PC-9 (cell line): ENCODE measurements around the gene ARHGEF17. TPM values are rescaled to one million over a fixed set of nuclear protein-coding genes. Genes with fewer than 3 reads are reported as not detected.
A peak's percentile ranks its signal among the peaks of the same experiment; 100 is the strongest.

Source experiments
- BruUV-seq: library from RNA; stranded (reverse); fragments of 400-500 nt; replicated peaks from 2 replicates; lab custom pipeline; 2021; lab: Mats Ljungman, UMichigan
- CTCF ChIA-PET: fragments of 300-600 bp; sonication (Branson Sonifier 250); formaldehyde crosslinking; loops from one replicate; lab custom pipeline; 2022; ENCODE audit warnings: antibody characterized with exemption; lab: Charles Lee
- POLR2A ChIA-PET: fragments of 300-600 bp; sonication (Branson Sonifier 250); formaldehyde crosslinking; loops from one replicate; lab custom pipeline; 2022; ENCODE audit warnings: antibody characterized with exemption; ENCODE audit not compliant: unreplicated experiment; lab: Charles Lee
- DNase-seq, 2 experiments: peaks; one replicate each; pipeline versions ENCODE4 v3.0.0 to v3.0.0-alpha.2; 2015 to 2022; ENCODE audit warnings: mixed read lengths in 1 of 2
- H2AFZ ChIP-seq: fragments of 200-600 bp; sonication (generic); 2 replicates; pipeline ENCODE4 v1.8.1; 2017; ENCODE audit warnings: antibody characterized with exemption
- H3F3A ChIP-seq: fragments of 200-600 bp; sonication (generic); 2 replicates; pipeline ENCODE4 v1.8.1; 2017; ENCODE audit warnings: antibody characterized with exemption, mild to moderate bottlenecking, low read depth; ENCODE audit not compliant: insufficient read depth
- H3K27ac ChIP-seq: fragments of 200-600 bp; sonication (generic); 2 replicates; pipeline ENCODE4 v1.6.1; 2016; ENCODE audit warnings: mixed run types
- H3K27me3 ChIP-seq: fragments of 200-600 bp; sonication (generic); 2 replicates; pipeline ENCODE4 v1.6.1; 2016; ENCODE audit warnings: low read depth, mixed run types; ENCODE audit not compliant: insufficient read depth
- H3K36me3 ChIP-seq: fragments of 200-600 bp; sonication (generic); 2 replicates; pipeline ENCODE4 v1.6.1; 2016; ENCODE audit warnings: low read depth, mixed run types
- H3K4me1 ChIP-seq: fragments of 200-600 bp; sonication (generic); replicated peaks from 2 replicates; pipeline ENCODE4 v1.6.1; 2016; ENCODE audit warnings: mixed run types; ENCODE audit not compliant: insufficient read depth
- H3K4me2 ChIP-seq: fragments of 200-600 bp; sonication (generic); 2 replicates; pipeline ENCODE4 v1.6.1; 2017; ENCODE audit warnings: mixed run types
- H3K4me3 ChIP-seq: fragments of 200-600 bp; sonication (generic); 2 replicates; pipeline ENCODE4 v1.6.1; 2016; ENCODE audit warnings: mixed run types
- H3K79me2 ChIP-seq: fragments of 200-600 bp; sonication (generic); 2 replicates; pipeline ENCODE4 v1.6.1; 2017; ENCODE audit warnings: low read depth, mixed run types
- H3K9me2 ChIP-seq: fragments of 200-600 bp; sonication (generic); 2 replicates; pipeline ENCODE4 v1.8.1; 2017; ENCODE audit warnings: mild to moderate bottlenecking; ENCODE audit not compliant: insufficient read depth
- H3K9me3 ChIP-seq: fragments of 200-600 bp; sonication (generic); 2 replicates; pipeline ENCODE4 v1.8.1; 2016; ENCODE audit warnings: low read depth; ENCODE audit not compliant: insufficient read depth
- H4K20me1 ChIP-seq: fragments of 200-600 bp; sonication (generic); 2 replicates; pipeline ENCODE4 v1.8.1; 2017; ENCODE audit not compliant: insufficient read depth
- CTCF ChIP-seq: fragments of 200-600 bp; sonication (generic); conservative IDR thresholded peaks from 2 replicates; pipeline ENCODE4 v1.6.1; 2017; ENCODE audit warnings: mixed run types, antibody characterized with exemption, mild to moderate bottlenecking, moderate library complexity
- EZH2 ChIP-seq: fragments of 200-600 bp; sonication (generic); IDR thresholded peaks from 2 replicates; pipeline ENCODE4 v1.8.0; 2017; ENCODE audit warnings: antibody characterized with exemption, low read depth
- intact Hi-C: fragments of 100-400 bp; cut with micrococcal nuclease; formaldehyde crosslinking; loops from one replicate; pipeline ENCODE4 v1.10.0; 2022; ENCODE audit not compliant: unreplicated experiment
- total RNA-seq: library from RNA; stranded (reverse); gene quantifications from 2 replicates; pipeline ENCODE4 v1.2.3, GENCODE V29; 2021

The ARHGEF17 gene
- total RNA-seq, 1 experiment from 2014 or later: 56.9 TPM

- peak; percentile 59 to 61 for DNase-seq
- Histone ChIP-seq H4K20me1 (no peaks in the 10 kb centered on the region; the same call in 1 of the 2 replicates), H3K4me1 (peaks cover 13% of the 10 kb centered on the region; the same call in 1 of the 2 replicates), H3K36me3 (no peaks in the 10 kb centered on the region), H3K9me3 (no peaks in the 10 kb centered on the region), H3K4me2 (peak overlapping the region; percentile 93), H3K79me2 (peaks cover 51% of the 10 kb centered on the region), H2AFZ (peak overlapping the region; percentile 88), H3K4me3 (peak overlapping the region; percentile 81), H3F3A (no peaks in the 10 kb centered on the region), H3K27me3 (no peaks in the 10 kb centered on the region), H3K9me2 (no peaks in the 10 kb centered on the region), H3K27ac (no peak overlapping the region)
- intact Hi-C loops: loop anchor here (1.0 kb wide), 1 partner anchor 70 kb away; no protein-coding TSS in a partner anchor
- no peak for TF ChIP-seq EZH2
- TF ChIP-seq CTCF: no peak
- ChIA-PET CTCF (no interaction called here), POLR2A (no interaction called here)
- TSS peak; percentile 28 for BruUV-seq
Observed at GRCh38 chr11:73376803-73377629, 68.9 kb downstream of the ARHGEF17 start.

- BruUV-seq: no TSS peak
- H4K20me1 ChIP-seq: peaks cover 3% of the 10 kb centered on the region; the same call in 1 of the 2 replicates
- H3K27ac ChIP-seq: no peak overlapping the region
- H3K27me3 ChIP-seq: no peaks in the 10 kb centered on the region
- no peak overlapping the region for H3K4me2 ChIP-seq
- H3K9me3 ChIP-seq: no peaks in the 10 kb centered on the region
- DNase-seq: no peak
- H3K4me3 ChIP-seq: no peak overlapping the region
- ChIA-PET CTCF (interaction anchor here (0.6 kb wide), 1 partner anchor 18 kb away, joined by 3 read pairs; no protein-coding TSS in a partner anchor), POLR2A (no interaction called here)
- TF ChIP-seq CTCF (no peak), EZH2 (no peak)
- H3K9me2 ChIP-seq: no peaks in the 10 kb centered on the region
- no peaks in the 10 kb centered on the region for H3K36me3 ChIP-seq
- H3K79me2 ChIP-seq: peaks cover 55% of the 10 kb centered on the region
- no peaks in the 10 kb centered on the region for H3F3A ChIP-seq
- peaks cover 13% of the 10 kb centered on the region; the same call in 1 of the 2 replicates for H3K4me1 ChIP-seq
- intact Hi-C loops: no loop called here
- no peak overlapping the region for H2AFZ ChIP-seq
Observed at GRCh38 chr11:73379189-73379880, 71.3 kb downstream of the ARHGEF17 start.

- Histone ChIP-seq H3K4me3 (no peak overlapping the region), H3K27me3 (no peaks in the 10 kb centered on the region), H3K9me2 (no peaks in the 10 kb centered on the region), H3K4me1 (peaks cover 13% of the 10 kb centered on the region; the same call in 1 of the 2 replicates), H2AFZ (no peak overlapping the region), H3F3A (no peaks in the 10 kb centered on the region), H4K20me1 (peaks cover 11% of the 10 kb centered on the region; the same call in 1 of the 2 replicates), H3K9me3 (no peaks in the 10 kb centered on the region), H3K36me3 (no peaks in the 10 kb centered on the region), H3K4me2 (no peak overlapping the region), H3K27ac (no peak overlapping the region), H3K79me2 (peaks cover 58% of the 10 kb centered on the region)
- DNase-seq: no peak
- TF ChIP-seq EZH2 (no peak), CTCF (no peak)
- intact Hi-C loops: loop anchor here (10.0 kb wide), 1 partner anchor 696 kb away; no protein-coding TSS in a partner anchor
- CTCF ChIA-PET: no interaction called here
- POLR2A ChIA-PET: no interaction called here
- no TSS peak for BruUV-seq
Observed at GRCh38 chr11:73380331-73380730, 72.3 kb downstream of the ARHGEF17 start.
